ENCODE measurements around the gene CLIC3.

DNA sequence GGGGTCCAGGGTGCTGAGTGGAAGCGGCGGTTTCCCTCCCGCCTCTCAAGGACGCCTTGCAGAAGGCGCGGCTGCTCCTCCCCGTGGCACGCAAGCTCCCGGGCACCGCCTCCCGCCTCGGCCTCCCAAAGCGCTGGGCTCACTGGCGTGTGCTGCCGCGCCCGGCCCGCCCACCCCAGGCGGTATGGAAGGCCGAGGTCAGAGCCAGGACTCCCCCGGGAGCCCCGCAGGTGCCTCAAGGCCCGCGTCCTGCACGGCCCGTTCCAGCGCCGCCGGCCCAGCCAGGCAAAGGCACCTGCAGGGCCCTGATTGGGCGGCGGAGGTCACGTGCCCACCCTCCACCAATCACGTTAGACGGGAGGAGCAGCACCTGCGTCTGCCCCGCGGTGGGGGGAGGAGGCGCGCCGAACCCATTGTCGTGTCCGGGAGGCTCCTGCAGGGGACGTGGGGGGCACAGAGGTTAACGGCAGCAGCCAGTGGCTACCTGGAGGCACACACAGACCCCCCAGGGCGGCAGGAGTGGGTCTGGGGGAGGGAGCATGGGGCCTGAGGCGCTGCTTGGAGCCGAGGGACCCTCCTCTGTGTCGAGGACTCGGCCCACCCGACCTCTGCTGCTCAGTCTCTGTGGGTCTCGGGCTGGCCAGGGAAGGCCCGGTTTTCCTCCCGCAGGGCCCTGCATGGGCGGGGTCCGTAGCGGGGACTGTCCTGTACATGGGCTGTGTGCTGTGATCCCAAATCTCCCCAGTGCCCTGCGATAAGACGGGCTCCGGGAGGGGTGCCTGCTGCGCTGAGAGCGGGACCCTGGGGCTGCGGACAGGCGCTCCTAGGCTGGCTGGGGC lies 46.3 kb downstream of the CLIC3 start:
- peak in 10 of 11 experiments; percentile 16 to 67 (median 43) for TF ChIP-seq CTCF (IDR thresholded peaks at IDR 0.05 in 8 of 11, conservative IDR thresholded peaks at IDR 0.05 in 3 of 11)
- peak; percentile 95 to 96 (median 96) for TF ChIP-seq POLR2AphosphoS5 (IDR thresholded peaks at IDR 0.05)

Data from spleen (tissue), 7 donors.